ENCODE results near the gene OR2H2. TPM values are rescaled to one million over a fixed set of nuclear protein-coding genes. Genes with fewer than 3 reads are reported as not detected.

OR2H2 gene
- total RNA-seq, 4 donors from 2014 or later, result not detected

- no peak for DNase-seq (ENCODE audit: low spot score in 2 of 2)
- Histone ChIP-seq H3K4me3 (no peak overlapping the region), H3K27me3 (peaks cover 19% of the 10 kb centered on the region), H3K4me1 (no peaks in the 10 kb centered on the region), H3K9me3 (no peaks in the 10 kb centered on the region), H3K36me3 (no peaks in the 10 kb centered on the region), H3K27ac (no peak overlapping the region)
- WGBS, result 55% methylated on average over 1 of the region's 1 CpG
- TF ChIP-seq EP300 (IDR thresholded peaks at IDR 0.05) (no peak), POLR2AphosphoS5 (IDR thresholded peaks at IDR 0.05) (no peak), CTCF (IDR thresholded peaks at IDR 0.05) (no peak), POLR2A (IDR thresholded peaks at IDR 0.05) (no peak)
Measured at GRCh38 chr6:29561606-29562181, 23.2 kb upstream of the OR2H2 start.

GRCh38 chr6:29563435-29563965 lies 21.4 kb upstream of the OR2H2 start:
- H3K36me3 ChIP-seq, result no peaks in the 10 kb centered on the region
- 67% methylated on average over 3 of the region's 3 CpGs for WGBS
- TF ChIP-seq CTCF (IDR thresholded peaks at IDR 0.05) (no peak), POLR2A (IDR thresholded peaks at IDR 0.05) (no peak), POLR2AphosphoS5 (IDR thresholded peaks at IDR 0.05) (no peak), EP300 (IDR thresholded peaks at IDR 0.05) (no peak)

GRCh38 chr6:29564875-29565274 lies 20.0 kb upstream of the OR2H2 start:
- Histone ChIP-seq H3K9me3 (no peaks in the 10 kb centered on the region), H3K36me3 (no peaks in the 10 kb centered on the region), H3K27me3 (peaks cover 14% of the 10 kb centered on the region), H3K4me3 (no peak overlapping the region), H3K4me1 (no peaks in the 10 kb centered on the region), H3K27ac (no peak overlapping the region)
- no peak for TF ChIP-seq POLR2AphosphoS5 (IDR thresholded peaks at IDR 0.05)
- TF ChIP-seq POLR2A (IDR thresholded peaks at IDR 0.05), result no peak
- TF ChIP-seq CTCF (IDR thresholded peaks at IDR 0.05), result no peak
- no peak for TF ChIP-seq EP300 (IDR thresholded peaks at IDR 0.05)
- DNase-seq (ENCODE audit: low spot score in 2 of 2), result no peak

More at GRCh38 chr6:29563435-29563965, 21.4 kb upstream of the OR2H2 start:
- H3K4me3 ChIP-seq, result no peak overlapping the region
- H3K4me1 ChIP-seq, result no peaks in the 10 kb centered on the region
- no peak overlapping the region for H3K27ac ChIP-seq
- peaks cover 17% of the 10 kb centered on the region for H3K27me3 ChIP-seq
- DNase-seq (ENCODE audit: low spot score in 2 of 2), result no peak
- no peaks in the 10 kb centered on the region for H3K9me3 ChIP-seq

GRCh38 chr6:29566856-29567255 lies 18.1 kb upstream of the OR2H2 start:
- no peaks in the 10 kb centered on the region for H3K9me3 ChIP-seq
- peaks cover 14% of the 10 kb centered on the region for H3K27me3 ChIP-seq
- H3K4me3 ChIP-seq, result no peak overlapping the region
- H3K4me1 ChIP-seq, result no peaks in the 10 kb centered on the region
- 79% methylated on average over 5 of the region's 5 CpGs for whole genome bisulfite sequencing
- TF ChIP-seq CTCF (IDR thresholded peaks at IDR 0.05) (no peak), EP300 (IDR thresholded peaks at IDR 0.05) (no peak), POLR2A (IDR thresholded peaks at IDR 0.05) (no peak), POLR2AphosphoS5 (IDR thresholded peaks at IDR 0.05) (no peak)
- no peaks in the 10 kb centered on the region for H3K36me3 ChIP-seq
- no peak overlapping the region for H3K27ac ChIP-seq
- no peak for DNase-seq (ENCODE audit: low spot score in 2 of 2)

- Histone ChIP-seq H3K27me3 (peaks cover 7% of the 10 kb centered on the region), H3K4me1 (no peaks in the 10 kb centered on the region), H3K9me3 (no peaks in the 10 kb centered on the region), H3K27ac (no peak overlapping the region), H3K36me3 (no peaks in the 10 kb centered on the region), H3K4me3 (no peak overlapping the region)
- 54% methylated on average over 2 of the region's 2 CpGs for WGBS
- TF ChIP-seq CTCF (IDR thresholded peaks at IDR 0.05), result no peak
- no peak for TF ChIP-seq EP300 (IDR thresholded peaks at IDR 0.05)
- no peak for TF ChIP-seq POLR2A (IDR thresholded peaks at IDR 0.05)
- no peak for TF ChIP-seq POLR2AphosphoS5 (IDR thresholded peaks at IDR 0.05)
- DNase-seq (ENCODE audit: low spot score in 2 of 2), result no peak
Measured at GRCh38 chr6:29567541-29567940, 17.4 kb upstream of the OR2H2 start.
